Mesenchymal stem cell (in vitro differentiated cells and primary cell): Measurements from ENCODE around the gene USH2A.

Experiments
- DNase-seq: peaks from one replicate; pipeline ENCODE4 v3.0.0-alpha.2; 2013
- H2AFZ ChIP-seq: one replicate; pipeline ENCODE4 v1.6.1; 2013; ENCODE audit warnings: low read depth, mild to moderate bottlenecking, control low read depth, inconsistent platforms, low read length, moderate library complexity
- H2AK5ac ChIP-seq: 2 replicates; pipeline ENCODE4 v1.6.1; 2013; ENCODE audit warnings: low read length, moderate library complexity, mild to moderate bottlenecking, inconsistent platforms; ENCODE audit not compliant: severe bottlenecking
- H2BK120ac ChIP-seq: one replicate; pipeline ENCODE4 v1.6.1; 2013; ENCODE audit warnings: low read depth, mild to moderate bottlenecking, inconsistent platforms, low read length, moderate library complexity
- H2BK12ac ChIP-seq, 2 experiments: one replicate each; pipeline ENCODE4 v1.6.1; 2013; ENCODE audit warnings: inconsistent platforms in 2 of 2, low read length in 2 of 2, mild to moderate bottlenecking in 2 of 2, moderate library complexity in 2 of 2, control low read depth in 1 of 2
- H2BK15ac ChIP-seq: one replicate; pipeline ENCODE4 v1.6.1; 2013; ENCODE audit warnings: mild to moderate bottlenecking, low read depth, inconsistent platforms; ENCODE audit not compliant: poor library complexity, severe bottlenecking
- H2BK5ac ChIP-seq: 2 replicates; pipeline ENCODE4 v1.6.1; 2013; ENCODE audit warnings: low read depth, mild to moderate bottlenecking, low read length, control low read depth, inconsistent platforms; ENCODE audit not compliant: poor library complexity, severe bottlenecking
- H3K14ac ChIP-seq, 2 experiments: one replicate each; pipeline ENCODE4 v1.6.1; 2013; ENCODE audit warnings: inconsistent platforms in 2 of 2, low read length in 2 of 2, control low read depth in 1 of 2, mild to moderate bottlenecking in 1 of 2, moderate library complexity in 1 of 2
- H3K18ac ChIP-seq, 2 experiments: one replicate each; pipeline ENCODE4 v1.6.1; 2013; ENCODE audit warnings: inconsistent platforms in 2 of 2, low read length in 2 of 2, control low read depth in 1 of 2, low read depth in 1 of 2, mild to moderate bottlenecking in 1 of 2
- H3K23ac ChIP-seq, 2 experiments: one replicate each; pipeline ENCODE4 v1.6.1; 2013; ENCODE audit warnings: inconsistent platforms in 2 of 2, low read length in 2 of 2, mild to moderate bottlenecking in 2 of 2, moderate library complexity in 2 of 2, control low read depth in 1 of 2
- H3K27ac ChIP-seq: 2 replicates; pipeline ENCODE4 v1.5.1; 2013; ENCODE audit warnings: mild to moderate bottlenecking, moderate library complexity, low read length, control low read depth, inconsistent platforms; ENCODE audit not compliant: poor library complexity, severe bottlenecking
- H3K27me3 ChIP-seq, 2 experiments: 2 replicates each; pipeline versions ENCODE4 v1.6.1 to v1.7.0; 2013; ENCODE audit warnings: low read length in 2 of 2, mild to moderate bottlenecking in 2 of 2, moderate library complexity in 2 of 2, control low read depth in 1 of 2, inconsistent platforms in 1 of 2; ENCODE audit not compliant: control insufficient read depth in 1 of 2, insufficient read depth in 1 of 2
- H3K36me3 ChIP-seq, 2 experiments: 2 replicates each; pipeline versions ENCODE4 v1.6.1 to v1.7.0; 2013; ENCODE audit warnings: low read length in 2 of 2, control low read depth in 1 of 2, inconsistent platforms in 1 of 2, low read depth in 1 of 2, mild to moderate bottlenecking in 1 of 2; ENCODE audit not compliant: insufficient read depth in 2 of 2, control insufficient read depth in 1 of 2
- H3K4ac ChIP-seq, 2 experiments: one replicate each; pipeline ENCODE4 v1.6.1; 2013; ENCODE audit warnings: inconsistent platforms in 2 of 2, low read length in 2 of 2, mild to moderate bottlenecking in 2 of 2, moderate library complexity in 2 of 2, control low read depth in 1 of 2, low read depth in 1 of 2
- H3K4me1 ChIP-seq: 2 replicates; pipeline ENCODE4 v1.6.1; 2013; ENCODE audit warnings: low read depth, low read length, control low read depth; ENCODE audit not compliant: control insufficient read depth, insufficient read depth
- H3K4me2 ChIP-seq: 2 replicates; pipeline ENCODE4 v1.6.1; 2013; ENCODE audit warnings: low read length, mild to moderate bottlenecking, inconsistent platforms; ENCODE audit not compliant: poor library complexity, severe bottlenecking
- H3K4me3 ChIP-seq, 2 experiments: 2 replicates each; pipeline versions ENCODE4 v1.5.1 to v1.7.0; 2013; ENCODE audit warnings: low read length in 2 of 2, mild to moderate bottlenecking in 2 of 2, control low read depth in 1 of 2, low read depth in 1 of 2; ENCODE audit not compliant: insufficient read depth in 1 of 2
- H3K79me1 ChIP-seq: replicated peaks from 2 replicates; pipeline ENCODE4 v1.6.1; 2013; ENCODE audit warnings: mild to moderate bottlenecking, control low read depth, low read length, inconsistent platforms; ENCODE audit not compliant: poor library complexity, severe bottlenecking
- H3K9ac ChIP-seq: 2 replicates; pipeline ENCODE4 v1.7.0; 2013; ENCODE audit warnings: mild to moderate bottlenecking, low read length, moderate library complexity
- H3K9me3 ChIP-seq: 2 replicates; pipeline ENCODE4 v1.7.0; 2013; ENCODE audit warnings: mild to moderate bottlenecking, low read length; ENCODE audit not compliant: control insufficient read depth
- H4K8ac ChIP-seq: one replicate; pipeline ENCODE4 v1.6.1; 2013; ENCODE audit warnings: inconsistent platforms, mild to moderate bottlenecking, low read length, moderate library complexity
- H4K91ac ChIP-seq: one replicate; pipeline ENCODE4 v1.6.1; 2013; ENCODE audit warnings: mild to moderate bottlenecking, low read length, inconsistent platforms
- WGBS: methylation state at CpG from one replicate; pipeline ENCODE4 v1.1.7; 2013; ENCODE audit warnings: mixed read lengths; 5-methylcytosine and 5-hydroxymethylcytosine counted together

The USH2A gene

DNA sequence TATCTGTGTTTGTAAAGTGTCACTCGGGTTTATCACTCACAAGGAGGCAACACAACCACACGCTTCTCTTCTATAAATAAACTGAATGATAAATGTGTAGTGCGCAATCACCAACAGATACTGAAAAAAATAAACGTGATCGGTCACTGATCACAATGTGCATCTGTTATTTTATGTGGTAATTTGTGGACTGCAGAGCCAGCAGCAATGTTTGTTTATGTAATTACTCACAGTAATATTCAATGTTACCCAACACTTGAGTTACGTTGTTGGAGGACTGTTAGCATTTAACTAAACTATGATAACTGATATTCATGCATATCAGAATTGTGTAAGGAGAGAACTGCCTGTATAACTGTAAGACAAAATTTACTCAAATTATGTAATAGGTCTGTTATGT is 129.6 kb downstream of the USH2A start:
- Histone ChIP-seq H3K4me1 (no peaks in the 10 kb centered on the region), H2AFZ (no peak overlapping the region), H3K9ac (no peak overlapping the region), H4K8ac (no peak overlapping the region), H3K27ac (no peak overlapping the region), H3K4me3 (no peak overlapping the region), H2AK5ac (no peak overlapping the region), H3K4ac (no peak overlapping the region), H3K14ac (no peak overlapping the region), H2BK120ac (no peak overlapping the region), H2BK5ac (no peak overlapping the region), H3K4me2 (no peak overlapping the region), H3K36me3 (no peaks in the 10 kb centered on the region), H3K9me3 (no peaks in the 10 kb centered on the region), H3K18ac (no peak overlapping the region), H2BK12ac (no peak overlapping the region), H2BK15ac (no peak overlapping the region), H4K91ac (no peak overlapping the region), H3K27me3 (no peaks in the 10 kb centered on the region), H3K79me1 (no peaks in the 10 kb centered on the region), H3K23ac (no peak overlapping the region)
- DNase-seq = peak; percentile 73
- no CpG with 5 or more reads among the region's 6 CpGs for WGBS

DNA sequence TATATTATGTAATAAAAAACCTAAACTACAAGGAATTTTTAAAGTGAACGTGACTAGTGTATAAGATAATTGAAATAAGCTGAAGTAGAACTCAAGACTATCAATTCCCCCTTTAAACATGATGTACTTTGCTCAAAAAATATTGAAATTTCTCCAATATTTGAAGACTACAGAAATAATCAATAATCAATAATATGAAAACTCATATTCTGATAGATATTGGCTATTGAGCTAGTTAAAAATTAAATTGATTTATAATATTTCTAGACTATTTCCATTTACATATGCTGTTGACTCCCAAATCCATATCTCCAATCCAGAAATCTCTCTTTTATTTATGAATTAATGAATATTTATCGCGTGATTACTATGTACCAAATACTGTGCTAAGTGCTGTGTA is 133.2 kb downstream of the USH2A start:
- Histone ChIP-seq H4K8ac (no peak overlapping the region), H2BK120ac (no peak overlapping the region), H3K18ac (no peak overlapping the region), H3K4ac (no peak overlapping the region), H3K9me3 (no peaks in the 10 kb centered on the region), H3K4me3 (no peak overlapping the region), H3K4me1 (no peaks in the 10 kb centered on the region), H3K9ac (no peak overlapping the region), H3K27ac (no peak overlapping the region), H3K14ac (no peak overlapping the region), H3K79me1 (no peaks in the 10 kb centered on the region), H3K23ac (no peak overlapping the region), H2BK12ac (no peak overlapping the region), H3K4me2 (no peak overlapping the region), H2BK5ac (no peak overlapping the region), H2BK15ac (no peak overlapping the region), H4K91ac (no peak overlapping the region), H3K36me3 (no peaks in the 10 kb centered on the region), H3K27me3 (no peaks in the 10 kb centered on the region), H2AFZ (no peak overlapping the region), H2AK5ac (no peak overlapping the region)
- DNase-seq = no peak
- WGBS = no CpG with 5 or more reads among the region's 3 CpGs

DNA sequence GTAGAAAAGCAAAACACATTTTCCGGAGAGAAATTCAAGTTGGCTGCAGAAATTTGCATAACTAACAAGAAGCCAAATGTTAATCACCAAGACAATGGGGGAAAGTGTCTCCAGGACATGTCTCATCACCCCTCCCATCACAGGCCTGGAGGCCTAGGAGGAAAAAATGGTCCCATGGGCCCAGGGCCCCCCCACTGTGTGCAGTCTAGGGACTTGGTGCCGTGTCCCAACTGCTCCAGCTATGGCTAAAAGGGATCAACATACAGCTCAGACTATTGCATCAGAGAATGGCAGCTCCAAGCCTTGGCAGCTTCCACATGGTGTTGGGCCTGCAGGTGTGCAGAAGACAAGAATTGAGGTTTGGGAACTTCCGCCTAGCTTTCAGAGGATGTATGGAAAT is 138.2 kb downstream of the USH2A start:
- no peak overlapping the region for H3K4me3 ChIP-seq
- H3K79me1 ChIP-seq = no peaks in the 10 kb centered on the region
- no peaks in the 10 kb centered on the region for H3K27me3 ChIP-seq
- H2AFZ ChIP-seq = no peak overlapping the region
- no peak overlapping the region for H3K14ac ChIP-seq
- no peak overlapping the region for H2BK5ac ChIP-seq
- H2AK5ac ChIP-seq = no peak overlapping the region
- no peak overlapping the region for H4K91ac ChIP-seq
- H3K27ac ChIP-seq = no peak overlapping the region
- no peak overlapping the region for H3K23ac ChIP-seq
- H3K4ac ChIP-seq = no peak overlapping the region
- H3K9ac ChIP-seq = no peak overlapping the region
- no peak overlapping the region for H2BK120ac ChIP-seq
- no peak overlapping the region for H2BK12ac ChIP-seq
- no peaks in the 10 kb centered on the region for H3K4me1 ChIP-seq
- 63% methylated on average over 3 of the region's 3 CpGs for WGBS
- no peak overlapping the region for H4K8ac ChIP-seq
- no peak overlapping the region for H3K4me2 ChIP-seq
- no peaks in the 10 kb centered on the region for H3K9me3 ChIP-seq
- H3K36me3 ChIP-seq = no peaks in the 10 kb centered on the region
- no peak overlapping the region for H2BK15ac ChIP-seq
- no peak overlapping the region for H3K18ac ChIP-seq
- DNase-seq = no peak

DNA sequence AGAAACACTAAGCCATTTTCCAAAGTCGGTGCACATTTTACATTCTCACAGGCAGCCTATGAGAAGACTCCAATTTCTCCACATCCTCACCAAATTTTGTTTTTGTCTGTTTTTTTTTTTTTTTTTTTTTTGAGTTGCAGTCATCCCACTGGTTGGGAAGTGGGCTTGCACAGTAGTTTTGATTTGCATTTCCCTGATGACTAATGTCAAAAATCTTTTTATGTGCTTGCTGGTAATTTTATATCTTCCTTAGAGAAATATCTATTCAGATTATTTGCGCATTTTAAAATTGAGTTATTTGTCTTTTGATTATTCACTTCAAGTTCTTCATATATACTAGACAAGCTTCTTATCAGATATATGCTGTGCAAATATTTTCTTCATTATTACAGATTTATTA is 141.5 kb downstream of the USH2A start:
- DNase-seq = no peak
- H2BK12ac ChIP-seq = no peak overlapping the region
- H2BK15ac ChIP-seq = no peak overlapping the region
- no peaks in the 10 kb centered on the region for H3K36me3 ChIP-seq
- no peaks in the 10 kb centered on the region for H3K79me1 ChIP-seq
- H3K14ac ChIP-seq = no peak overlapping the region
- H3K18ac ChIP-seq = no peak overlapping the region
- H4K91ac ChIP-seq = no peak overlapping the region
- no peaks in the 10 kb centered on the region for H3K9me3 ChIP-seq
- no peaks in the 10 kb centered on the region for H3K4me1 ChIP-seq
- H4K8ac ChIP-seq = no peak overlapping the region
- no peak overlapping the region for H3K23ac ChIP-seq
- WGBS = no CpG with 5 or more reads among the region's 2 CpGs
- H3K9ac ChIP-seq = no peak overlapping the region
- H3K27ac ChIP-seq = no peak overlapping the region
- no peak overlapping the region for H3K4me3 ChIP-seq
- no peak overlapping the region for H2AK5ac ChIP-seq
- H2AFZ ChIP-seq = no peak overlapping the region
- no peak overlapping the region for H3K4me2 ChIP-seq
- H3K4ac ChIP-seq = no peak overlapping the region
- no peak overlapping the region for H2BK120ac ChIP-seq
- H3K27me3 ChIP-seq = no peaks in the 10 kb centered on the region
- no peak overlapping the region for H2BK5ac ChIP-seq
